ENCODE measurements around the gene RPH3AL. TPM values are rescaled to one million over a fixed set of nuclear protein-coding genes. Genes with fewer than 3 reads are reported as not detected.
"Not testable (repeated sequence)": the region's sequence is repeated elsewhere in the genome, so short reads cannot be mapped to it uniquely, and the experiment has no call there.

Gene RPH3AL
- total RNA-seq, 2 experiments from 2014 or later, result 2.1 to 2.7 TPM

DNA sequence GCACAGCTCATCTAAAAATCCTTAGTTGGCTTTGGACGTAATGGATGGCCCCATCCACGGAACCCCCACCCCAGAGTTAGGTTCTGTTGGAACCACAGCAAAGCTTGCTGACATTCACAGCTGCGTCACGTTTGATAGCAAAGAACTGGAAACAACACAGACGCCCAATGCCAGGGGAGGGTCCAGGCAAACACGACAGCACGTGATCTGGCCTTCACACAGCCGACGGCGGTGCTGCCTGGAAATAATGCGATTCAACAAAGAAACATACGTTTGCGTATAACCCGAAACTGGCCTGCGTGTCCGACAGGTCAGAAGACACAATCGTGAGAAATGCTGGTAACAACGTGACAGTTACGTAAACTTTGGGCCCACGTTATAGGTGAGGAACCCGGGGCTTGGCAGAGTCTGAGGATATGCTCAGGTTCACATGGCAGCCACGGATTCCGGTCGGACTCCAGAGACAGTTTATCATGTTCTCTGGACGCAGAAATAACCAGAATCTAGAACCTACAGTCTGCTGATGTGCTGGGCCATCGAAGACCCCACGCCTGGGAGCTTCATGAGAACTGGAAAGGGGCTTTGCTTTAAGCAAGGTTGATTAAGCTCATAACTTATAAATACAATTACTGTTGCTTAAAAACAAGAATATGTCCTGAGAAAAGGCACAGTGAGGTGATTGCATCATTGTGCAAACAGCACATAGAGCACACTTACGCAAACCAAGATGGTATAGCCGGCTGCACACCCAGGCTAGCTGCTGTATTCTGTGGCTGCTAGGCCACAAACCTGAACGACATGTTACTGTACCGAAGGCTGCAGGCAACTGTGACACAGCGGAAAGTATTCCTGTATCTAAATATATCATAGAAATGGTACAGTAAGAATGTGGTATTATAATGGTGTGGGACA lies 70.4 kb downstream of the RPH3AL start:
- H3K36me3 Mint-ChIP-seq, result no peaks in the 10 kb centered on the region
- ATAC-seq (ENCODE audit: low read depth) (no peak), DNase-seq (no peak)
- POLR2A ChIA-PET, result no interaction called here
- H3K27ac Mint-ChIP-seq, result no peak overlapping the region
- H3K4me3 Mint-ChIP-seq, result no peak overlapping the region
- H3K27me3 Mint-ChIP-seq, result no peaks in the 10 kb centered on the region
- H3K9me3 Mint-ChIP-seq, result no peaks in the 10 kb centered on the region
- H3K4me1 Mint-ChIP-seq, result no peaks in the 10 kb centered on the region

DNA sequence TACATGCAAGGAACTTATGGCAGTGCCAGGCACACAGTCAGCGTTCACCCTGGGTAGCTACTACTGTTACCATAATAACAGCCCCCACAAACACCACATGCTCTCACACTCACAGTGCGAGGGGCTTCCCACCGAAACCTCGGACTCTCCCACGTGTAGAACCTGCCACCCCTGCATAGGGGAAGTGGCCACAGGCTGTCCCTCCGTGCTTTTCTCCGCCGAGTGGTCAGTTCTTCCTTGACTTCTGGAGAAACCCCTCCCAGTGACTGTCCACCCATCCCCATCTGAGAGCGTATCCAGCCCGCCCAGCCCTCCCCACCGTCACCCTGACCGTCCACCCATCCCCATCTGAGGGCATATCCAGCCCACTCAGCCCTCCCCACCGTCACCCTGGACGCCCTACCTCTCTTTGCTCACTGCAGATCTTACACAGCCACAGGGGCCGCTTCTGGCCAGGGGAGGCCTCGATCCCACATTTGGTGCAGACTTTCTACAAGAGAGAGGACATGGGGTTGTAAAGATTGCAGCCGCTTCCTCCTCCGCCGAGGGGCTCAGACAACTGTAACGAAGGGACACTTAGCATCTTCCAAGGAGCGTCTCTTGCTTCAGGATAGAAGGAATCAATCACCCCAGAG lies 71.1 kb downstream of the RPH3AL start:
- ATAC-seq (ENCODE audit: low read depth) (no peak), DNase-seq (no peak)
- POLR2A ChIA-PET, result no interaction called here
- H3K27ac Mint-ChIP-seq, result no peak overlapping the region
- H3K27me3 Mint-ChIP-seq, result no peaks in the 10 kb centered on the region
- no peaks in the 10 kb centered on the region for H3K9me3 Mint-ChIP-seq
- H3K4me3 Mint-ChIP-seq, result no peak overlapping the region
- H3K4me1 Mint-ChIP-seq, result no peaks in the 10 kb centered on the region
- H3K36me3 Mint-ChIP-seq, result no peaks in the 10 kb centered on the region

DNA sequence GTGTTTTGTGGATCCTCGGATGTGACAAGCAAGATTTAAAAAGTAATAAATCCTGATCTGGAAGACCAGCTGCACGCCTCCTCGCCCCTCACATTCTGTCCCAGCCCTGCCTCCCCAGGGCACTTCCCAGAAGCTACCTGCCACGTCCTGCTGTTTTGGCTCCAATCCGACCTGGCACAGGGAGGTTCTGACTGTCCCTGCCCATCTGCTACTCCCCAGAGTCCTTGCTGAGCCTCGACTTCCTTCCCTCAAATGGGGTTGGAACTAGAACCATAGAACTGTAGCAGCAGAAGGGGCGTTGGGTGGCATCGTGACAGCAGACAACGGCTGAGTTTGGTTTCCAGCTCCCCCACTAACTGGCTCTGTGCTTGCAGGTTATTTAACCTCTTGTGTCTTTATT lies 71.7 kb downstream of the RPH3AL start:
- Mint-ChIP-seq H3K36me3 (no peaks in the 10 kb centered on the region), H3K9me3 (no peaks in the 10 kb centered on the region), H3K27me3 (no peaks in the 10 kb centered on the region), H3K4me3 (no peak overlapping the region), H3K4me1 (no peaks in the 10 kb centered on the region), H3K27ac (no peak overlapping the region)
- POLR2A ChIA-PET, result no interaction called here
- ATAC-seq (ENCODE audit: low read depth) (no peak), DNase-seq (no peak)

DNA sequence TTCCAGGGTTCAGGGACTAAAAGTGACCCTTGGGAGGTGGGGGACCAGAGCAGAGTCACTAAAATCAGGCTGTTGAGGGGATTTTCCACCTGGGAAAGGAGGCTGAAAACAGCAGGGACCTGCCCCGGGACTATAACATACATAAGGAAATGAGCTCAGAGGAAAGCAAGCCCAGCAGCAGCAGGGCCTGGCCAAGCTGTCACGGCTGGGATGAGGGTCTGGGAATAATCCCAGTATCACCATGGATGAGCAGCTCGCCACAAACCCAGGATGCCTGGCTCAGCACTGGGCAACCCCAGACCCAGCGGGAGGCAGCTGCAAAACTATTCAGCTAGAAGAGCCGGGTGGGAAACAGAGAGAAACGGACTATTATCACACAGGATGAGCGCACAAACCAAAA lies 72.4 kb downstream of the RPH3AL start:
- no peaks in the 10 kb centered on the region for H3K9me3 Mint-ChIP-seq
- POLR2A ChIA-PET, result no interaction called here
- H3K27me3 Mint-ChIP-seq, result no peaks in the 10 kb centered on the region
- no peak overlapping the region for H3K4me3 Mint-ChIP-seq
- H3K4me1 Mint-ChIP-seq, result no peaks in the 10 kb centered on the region
- no peak overlapping the region for H3K27ac Mint-ChIP-seq
- DNase-seq (no peak), ATAC-seq (ENCODE audit: low read depth) (no peak)
- H3K36me3 Mint-ChIP-seq, result no peaks in the 10 kb centered on the region

DNA sequence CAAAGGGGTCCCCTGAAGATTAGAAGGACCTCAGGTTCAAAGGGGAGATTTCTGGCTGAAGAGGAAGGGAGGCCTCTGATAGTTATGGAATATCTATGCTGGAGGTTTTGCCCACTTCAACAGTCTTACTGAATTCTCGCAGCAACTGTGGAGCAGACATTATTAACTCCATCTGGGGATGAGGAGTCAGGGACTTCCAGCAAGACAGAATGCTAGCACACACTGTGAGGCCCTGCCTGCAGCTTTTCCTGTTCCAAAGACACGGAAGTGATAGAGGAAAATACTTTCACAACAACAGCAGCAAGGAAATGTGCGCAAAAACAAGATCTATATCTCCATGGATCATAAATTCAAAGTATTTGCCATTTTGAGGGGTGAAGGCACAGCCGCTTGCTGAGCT lies 72.8 kb downstream of the RPH3AL start:
- Mint-ChIP-seq H3K27me3 (no peaks in the 10 kb centered on the region), H3K4me1 (no peaks in the 10 kb centered on the region), H3K4me3 (no peak overlapping the region), H3K9me3 (no peaks in the 10 kb centered on the region), H3K27ac (no peak overlapping the region), H3K36me3 (no peaks in the 10 kb centered on the region)
- ATAC-seq (ENCODE audit: low read depth) (no peak), DNase-seq (no peak)
- POLR2A ChIA-PET, result no interaction called here

DNA sequence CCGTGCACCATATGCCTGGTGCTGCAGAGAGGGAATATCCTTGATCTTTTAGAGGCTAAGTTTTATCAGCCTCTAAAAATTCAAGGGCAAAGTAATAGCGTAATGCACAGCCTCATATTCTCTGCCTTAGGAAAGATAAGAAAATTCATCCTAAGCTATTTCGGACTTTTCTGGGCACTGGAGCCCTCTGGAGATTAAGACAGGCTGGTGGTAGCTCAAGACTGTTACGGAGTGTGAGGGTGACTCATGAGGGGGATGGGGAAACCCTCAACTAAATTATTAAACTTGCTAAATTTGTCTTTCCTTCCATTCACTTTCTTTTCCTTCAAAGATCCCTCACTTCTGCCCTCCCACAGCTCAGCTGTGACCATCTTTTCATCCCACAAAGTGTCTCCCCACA lies 73.3 kb downstream of the RPH3AL start:
- Mint-ChIP-seq H3K4me1 (no peaks in the 10 kb centered on the region), H3K4me3 (no peak overlapping the region), H3K9me3 (no peaks in the 10 kb centered on the region), H3K27me3 (no peaks in the 10 kb centered on the region), H3K27ac (no peak overlapping the region), H3K36me3 (no peaks in the 10 kb centered on the region)
- DNase-seq (no peak), ATAC-seq (ENCODE audit: low read depth) (no peak)
- POLR2A ChIA-PET, result no interaction called here

DNA sequence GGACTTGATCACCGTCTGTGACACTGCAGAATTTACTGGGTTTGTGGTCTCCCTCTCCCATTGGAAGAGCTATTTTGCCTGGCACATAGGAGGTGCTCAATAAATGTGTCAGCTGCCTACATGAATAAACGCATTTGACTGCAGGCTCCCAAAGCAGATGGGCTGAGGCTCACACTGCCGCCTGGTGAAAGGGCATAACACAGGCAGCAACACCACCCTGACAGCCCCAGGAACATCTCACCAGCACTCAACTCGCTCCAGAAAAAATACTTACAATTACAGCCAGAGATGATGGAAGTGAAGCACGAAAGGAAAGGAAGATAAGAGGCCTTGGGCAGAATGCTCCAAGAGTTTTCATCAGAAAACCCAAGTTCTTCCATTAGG lies 73.9 kb downstream of the RPH3AL start:
- no peak for ATAC-seq (ENCODE audit: low read depth)
- Mint-ChIP-seq H3K27ac (no peak overlapping the region), H3K9me3 (no peaks in the 10 kb centered on the region), H3K36me3 (no peaks in the 10 kb centered on the region), H3K4me1 (no peaks in the 10 kb centered on the region), H3K4me3 (no peak overlapping the region), H3K27me3 (no peaks in the 10 kb centered on the region)
- POLR2A ChIA-PET, result no interaction called here
- no peak for DNase-seq

DNA sequence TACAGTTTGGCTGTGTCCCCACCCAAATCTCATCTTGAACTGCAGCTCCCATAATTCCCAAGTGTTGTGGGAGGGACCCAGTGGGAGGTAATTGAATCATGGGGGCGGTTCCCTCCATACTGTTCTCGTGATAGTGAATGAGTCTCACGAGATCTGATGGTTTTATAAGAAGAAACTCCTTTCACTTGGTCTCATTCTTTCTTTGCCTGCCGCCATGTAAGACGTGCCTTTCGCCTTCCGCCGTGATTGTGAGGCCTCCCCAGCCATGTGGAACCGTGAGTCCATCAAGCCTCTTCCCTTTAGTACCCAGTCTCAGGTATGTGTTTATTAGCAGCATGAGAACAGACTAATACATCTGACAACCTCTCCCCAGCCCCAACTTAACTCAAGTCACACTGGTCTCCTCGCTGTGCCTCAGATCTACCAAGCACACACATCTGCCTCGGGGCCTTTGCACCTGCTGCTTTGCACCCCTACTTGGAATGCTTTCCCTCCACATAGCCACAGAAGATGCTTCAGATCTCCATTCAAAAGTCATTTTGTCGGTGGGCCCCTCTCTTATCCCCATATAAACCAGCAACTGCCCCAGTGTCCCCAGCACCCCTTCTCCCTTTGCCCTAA lies 74.4 kb downstream of the RPH3AL start:
- DNase-seq (no peak), ATAC-seq (ENCODE audit: low read depth) (no peak)
- no peaks in the 10 kb centered on the region for H3K36me3 Mint-ChIP-seq
- H3K27me3 Mint-ChIP-seq, result no peaks in the 10 kb centered on the region
- no peaks in the 10 kb centered on the region for H3K9me3 Mint-ChIP-seq
- H3K27ac Mint-ChIP-seq, result no peak overlapping the region
- no peak overlapping the region for H3K4me3 Mint-ChIP-seq
- POLR2A ChIA-PET, result no interaction called here
- H3K4me1 Mint-ChIP-seq, result no peaks in the 10 kb centered on the region

DNA sequence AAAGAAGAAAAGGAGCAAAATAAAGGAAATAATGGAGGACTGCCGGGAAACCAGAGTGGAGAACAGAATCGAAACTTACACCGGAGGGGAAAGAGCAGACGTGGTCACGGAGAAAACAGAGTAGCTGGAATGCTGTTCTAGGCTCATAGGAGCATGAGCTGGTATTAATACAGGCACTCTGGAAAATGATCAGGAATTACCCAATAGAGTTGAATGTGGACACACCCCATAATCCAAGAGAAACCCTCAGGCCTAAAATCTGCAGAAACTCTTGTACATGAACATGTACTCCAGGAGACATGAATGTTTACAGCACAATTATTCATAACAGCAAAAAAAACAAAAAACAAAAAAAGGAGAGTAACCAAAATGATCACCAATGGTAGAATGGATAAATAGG lies 77.7 kb downstream of the RPH3AL start:
- Mint-ChIP-seq H3K9me3 (peaks cover 2% of the 10 kb centered on the region), H3K36me3 (no peaks in the 10 kb centered on the region), H3K27ac (no peak overlapping the region), H3K27me3 (no peaks in the 10 kb centered on the region), H3K4me3 (no peak overlapping the region), H3K4me1 (no peaks in the 10 kb centered on the region)
- ATAC-seq (ENCODE audit: low read depth) (no peak), DNase-seq (no peak)
- POLR2A ChIA-PET, result no interaction called here

DNA sequence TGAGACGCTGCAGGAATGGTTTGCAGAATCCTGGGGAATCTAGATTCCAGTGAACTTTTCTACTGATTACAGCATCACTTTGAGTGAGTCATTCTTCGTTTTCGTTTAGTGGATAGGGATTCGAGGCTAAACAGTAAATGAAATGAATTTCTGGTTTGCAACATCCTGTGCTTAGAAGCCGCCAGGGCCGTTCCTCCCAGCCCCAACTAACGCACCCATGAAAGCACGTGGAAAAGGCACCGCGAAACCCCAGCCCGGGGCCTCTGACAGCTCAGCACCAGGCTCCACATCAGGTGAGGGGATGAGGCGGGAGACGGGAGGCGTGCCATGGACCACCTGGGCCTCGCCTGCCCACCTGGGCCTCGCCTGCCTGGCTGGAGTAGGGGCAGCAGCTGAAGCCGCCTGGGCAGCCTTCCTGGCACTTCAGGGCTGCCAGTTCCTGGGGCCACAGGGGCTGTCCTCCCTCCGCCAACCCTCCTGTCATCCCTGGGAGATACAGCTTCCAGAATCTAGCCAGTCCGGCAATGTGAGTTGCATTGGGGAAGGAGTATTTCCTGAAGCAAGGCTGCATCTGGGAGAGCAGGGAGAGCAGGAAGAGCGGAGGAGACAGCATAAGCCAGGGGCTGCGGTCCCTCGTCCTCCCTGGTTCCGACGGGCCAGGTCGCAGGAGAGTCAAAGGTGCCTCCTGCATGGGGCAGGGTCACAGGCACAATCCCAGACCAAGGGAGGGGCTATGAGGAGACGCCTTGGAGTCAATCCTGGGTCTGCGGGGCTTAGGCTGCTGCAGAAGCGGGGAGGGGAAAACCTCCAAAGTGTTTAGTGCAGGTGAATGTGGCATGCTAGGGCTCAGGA lies 78.4 kb downstream of the RPH3AL start:
- Mint-ChIP-seq H3K4me1 (no peaks in the 10 kb centered on the region), H3K27me3 (no peaks in the 10 kb centered on the region), H3K9me3 (peaks cover 2% of the 10 kb centered on the region), H3K36me3 (no peaks in the 10 kb centered on the region), H3K27ac (no peak overlapping the region), H3K4me3 (no peak overlapping the region)
- no peak for DNase-seq
- POLR2A ChIA-PET, result no interaction called here
- ATAC-seq (ENCODE audit: low read depth), result no peak

DNA sequence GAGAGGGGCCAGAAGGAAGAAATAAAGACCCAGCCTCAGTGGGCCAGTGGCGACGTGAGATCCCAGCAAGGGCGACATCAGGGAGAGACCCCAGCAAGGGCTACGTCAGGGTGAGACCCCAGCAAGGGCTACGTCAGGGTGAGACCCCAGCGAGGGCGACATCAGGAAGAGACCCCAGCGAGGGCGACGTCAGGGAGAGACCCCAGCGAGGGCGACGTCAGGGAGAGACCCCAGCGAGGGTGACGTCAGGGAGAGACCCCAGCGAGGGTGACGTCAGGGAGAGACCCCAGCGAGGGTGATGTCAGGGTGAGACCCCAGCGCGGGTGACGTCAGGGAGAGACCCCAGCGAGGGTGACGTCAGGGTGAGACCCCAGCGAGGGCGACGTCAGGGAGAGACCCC lies 79.8 kb downstream of the RPH3AL start:
- H3K9me3 Mint-ChIP-seq; H3K4me1 Mint-ChIP-seq; DNase-seq; H3K27ac Mint-ChIP-seq; H3K36me3 Mint-ChIP-seq; POLR2A ChIA-PET; H3K4me3 Mint-ChIP-seq; ATAC-seq (ENCODE audit: low read depth); H3K27me3 Mint-ChIP-seq: not testable (repeated sequence)

DNA sequence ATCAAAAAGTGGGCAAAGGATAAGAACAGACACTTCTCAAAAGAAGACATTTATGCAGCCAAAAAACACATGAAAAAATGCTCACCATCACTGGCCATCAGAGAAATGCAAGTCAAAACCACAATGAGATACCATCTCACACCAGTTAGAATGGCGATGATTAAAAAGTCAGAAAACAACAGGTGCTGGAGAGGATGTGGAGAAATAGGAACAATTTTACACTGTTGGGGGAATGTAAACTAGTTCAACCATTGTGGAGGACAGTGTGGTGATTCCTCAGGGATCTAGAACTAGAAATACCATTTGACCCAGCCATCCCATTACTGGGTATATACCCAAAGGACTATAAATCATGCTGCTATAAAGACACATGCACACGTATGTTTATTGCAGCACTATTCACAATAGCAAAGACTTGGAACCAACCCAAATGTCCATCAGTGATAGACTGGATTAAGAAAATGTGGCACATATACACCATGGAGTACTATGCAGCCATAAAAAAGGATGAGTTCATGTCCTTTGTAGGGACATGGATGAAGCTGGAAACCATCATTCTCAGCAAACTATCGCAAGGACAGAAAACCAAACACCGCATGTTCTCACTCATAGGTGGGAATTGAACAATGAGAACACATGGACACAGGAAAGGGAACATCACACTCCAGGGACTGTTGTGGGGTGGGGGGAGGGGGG lies 80.5 kb downstream of the RPH3AL start:
- H3K4me1 Mint-ChIP-seq; ATAC-seq (ENCODE audit: low read depth); H3K27ac Mint-ChIP-seq; DNase-seq; POLR2A ChIA-PET; H3K27me3 Mint-ChIP-seq; H3K4me3 Mint-ChIP-seq; H3K9me3 Mint-ChIP-seq; H3K36me3 Mint-ChIP-seq: not testable (repeated sequence)

All from activated naive CD8-positive, alpha-beta T cell treated with anti-CD3 and anti-CD28 coated beads, Interleukin-2, amount 10 ng/mL, durations not matched to agents 7 days and 5 days (primary cell).